Activated B cell treated with CpG ODN at 0.5 μM for 24 hours (primary cell): ENCODE results near the gene FBXO10. TPM values are rescaled to one million over a fixed set of nuclear protein-coding genes. Genes with fewer than 3 reads are reported as not detected.
"Not testable (repeated sequence)": the region's sequence is repeated elsewhere in the genome, so short reads cannot be mapped to it uniquely, and the experiment has no call there.

ENCODE experiments used
- ATAC-seq: fragments of 200-7000 bp; cut with Tn5 transposase; one replicate; pipeline ENCODE4 v1.10.0; 2021; ENCODE audit warnings: low read depth, mild to moderate bottlenecking, moderate library complexity
- CTCF ChIA-PET: fragments of 350-600 bp; sonication (Branson Sonifier 250); formaldehyde crosslinking; loops from one replicate; lab custom pipeline; 2021; ENCODE audit warnings: antibody characterized with exemption; lab: Charles Lee
- POLR2A ChIA-PET: fragments of 350-600 bp; sonication (Branson Sonifier 250); formaldehyde crosslinking; loops from one replicate; lab custom pipeline; 2021; ENCODE audit warnings: antibody characterized with exemption; lab: Charles Lee
- DNase-seq: peaks from one replicate; pipeline ENCODE4 v3.0.0; 2022
- H3K27ac Mint-ChIP-seq: one replicate; pipeline ENCODE4 v1.8.0; 2020; ENCODE audit warnings: mixed read lengths
- H3K27me3 Mint-ChIP-seq: one replicate; pipeline ENCODE4 v1.8.0; 2021; ENCODE audit warnings: mixed read lengths
- H3K36me3 Mint-ChIP-seq: one replicate; pipeline ENCODE4 v1.8.0; 2021; ENCODE audit warnings: low read depth, mixed read lengths
- H3K4me1 Mint-ChIP-seq: one replicate; pipeline ENCODE4 v1.8.0; 2021; ENCODE audit warnings: mixed read lengths
- H3K4me3 Mint-ChIP-seq: one replicate; pipeline ENCODE4 v1.8.0; 2020; ENCODE audit warnings: mild to moderate bottlenecking, mixed read lengths
- H3K9me3 Mint-ChIP-seq: one replicate; pipeline ENCODE4 v1.8.0; 2020; ENCODE audit warnings: mixed read lengths
- intact Hi-C: fragments of 100-400 bp; cut with micrococcal nuclease; formaldehyde crosslinking; loops from one replicate; pipeline ENCODE4 v1.15.1; 2024
- total RNA-seq: library from RNA; stranded (reverse); gene quantifications from 2 replicates; pipeline ENCODE4 v1.2.3, GENCODE V29; 2022
- TF ChIP-seq, protein P1 (sequence below): fragments of 200-600 bp; IDR thresholded peaks from one replicate; pipeline ENCODE4 v1.8.0; 2022; ENCODE audit warnings: antibody characterized with exemption, mild to moderate bottlenecking

FBXO10 gene
- total RNA-seq, 1 donor from 2014 or later: 39.4 TPM

GRCh38 chr9:37609735-37610397 lies 33.7 kb upstream of the FBXO10 start:
- H3K36me3 Mint-ChIP-seq: no peaks in the 10 kb centered on the region
- no peak for ATAC-seq
- CTCF ChIA-PET: no interaction called here

DNA sequence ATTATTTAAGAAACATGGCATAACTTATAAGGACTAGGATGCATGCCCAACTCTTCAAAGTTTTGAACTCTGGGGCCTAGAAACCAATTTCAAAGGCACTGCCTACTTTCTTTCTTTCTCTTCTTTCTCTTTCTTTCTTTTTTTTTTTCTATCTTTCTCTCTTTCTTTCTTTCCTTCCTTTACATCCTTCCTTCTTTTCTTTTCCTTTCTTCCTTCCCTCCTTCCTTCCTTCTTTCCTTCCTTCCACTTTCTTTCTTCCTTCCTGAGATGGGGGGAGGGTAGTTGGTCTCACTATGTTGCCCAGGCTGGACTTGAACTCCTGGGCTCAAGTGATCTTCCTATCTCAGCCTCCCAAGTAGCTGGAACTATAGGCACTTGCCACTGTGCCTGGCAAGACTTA lies 32.1 kb upstream of the FBXO10 start:
- H3K4me1 Mint-ChIP-seq: no peaks in the 10 kb centered on the region
- intact Hi-C loops: no loop called here
- no peak overlapping the region for H3K4me3 Mint-ChIP-seq
- H3K27me3 Mint-ChIP-seq: peaks cover 20% of the 10 kb centered on the region
- CTCF ChIA-PET: no interaction called here
- H3K27ac Mint-ChIP-seq: no peak overlapping the region
- ATAC-seq (no peak), DNase-seq (no peak)
- H3K9me3 Mint-ChIP-seq: no peaks in the 10 kb centered on the region
- POLR2A ChIA-PET: no interaction called here
- TF ChIP-seq, protein P1, sequence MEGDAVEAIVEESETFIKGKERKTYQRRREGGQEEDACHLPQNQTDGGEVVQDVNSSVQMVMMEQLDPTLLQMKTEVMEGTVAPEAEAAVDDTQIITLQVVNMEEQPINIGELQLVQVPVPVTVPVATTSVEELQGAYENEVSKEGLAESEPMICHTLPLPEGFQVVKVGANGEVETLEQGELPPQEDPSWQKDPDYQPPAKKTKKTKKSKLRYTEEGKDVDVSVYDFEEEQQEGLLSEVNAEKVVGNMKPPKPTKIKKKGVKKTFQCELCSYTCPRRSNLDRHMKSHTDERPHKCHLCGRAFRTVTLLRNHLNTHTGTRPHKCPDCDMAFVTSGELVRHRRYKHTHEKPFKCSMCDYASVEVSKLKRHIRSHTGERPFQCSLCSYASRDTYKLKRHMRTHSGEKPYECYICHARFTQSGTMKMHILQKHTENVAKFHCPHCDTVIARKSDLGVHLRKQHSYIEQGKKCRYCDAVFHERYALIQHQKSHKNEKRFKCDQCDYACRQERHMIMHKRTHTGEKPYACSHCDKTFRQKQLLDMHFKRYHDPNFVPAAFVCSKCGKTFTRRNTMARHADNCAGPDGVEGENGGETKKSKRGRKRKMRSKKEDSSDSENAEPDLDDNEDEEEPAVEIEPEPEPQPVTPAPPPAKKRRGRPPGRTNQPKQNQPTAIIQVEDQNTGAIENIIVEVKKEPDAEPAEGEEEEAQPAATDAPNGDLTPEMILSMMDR: no peak
- H3K36me3 Mint-ChIP-seq: no peaks in the 10 kb centered on the region

More at GRCh38 chr9:37609735-37610397, 33.7 kb upstream of the FBXO10 start:
- intact Hi-C loops: no loop called here
- Mint-ChIP-seq H3K4me1 (no peaks in the 10 kb centered on the region), H3K27ac (no peak overlapping the region), H3K27me3 (peaks cover 13% of the 10 kb centered on the region), H3K9me3 (no peaks in the 10 kb centered on the region), H3K4me3 (no peak overlapping the region)
- TF ChIP-seq, protein P1: no peak
- no peak for DNase-seq
- POLR2A ChIA-PET: interaction anchor here (0.6 kb wide), 1 partner anchor 17 kb away, joined by 7 read pairs; no protein-coding TSS in a partner anchor

DNA sequence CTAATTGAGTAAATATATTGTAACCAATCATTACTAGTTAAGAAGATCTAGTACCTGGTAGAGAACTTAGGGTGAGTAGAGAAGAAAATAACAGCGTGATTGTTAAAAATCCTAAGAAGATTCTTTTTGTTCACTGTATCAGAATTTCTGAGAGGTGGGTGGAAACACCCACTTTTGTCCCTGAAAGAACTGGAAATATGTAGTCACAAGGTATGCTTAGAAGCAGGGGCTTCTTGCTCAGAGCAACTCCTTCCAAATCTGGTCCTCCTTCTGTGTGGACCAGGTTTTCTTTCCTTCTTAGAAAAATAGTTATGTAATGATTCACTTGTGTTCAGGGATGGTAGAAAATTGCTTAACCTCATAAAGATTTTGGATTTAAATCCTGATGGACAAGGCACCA lies 28.1 kb upstream of the FBXO10 start:
- DNase-seq: no peak
- TF ChIP-seq, protein P1: no peak
- Mint-ChIP-seq H3K27ac (no peak overlapping the region), H3K9me3 (no peaks in the 10 kb centered on the region), H3K27me3 (peaks cover 29% of the 10 kb centered on the region), H3K4me3 (no peak overlapping the region), H3K36me3 (no peaks in the 10 kb centered on the region), H3K4me1 (no peaks in the 10 kb centered on the region)
- intact Hi-C loops: no loop called here
- CTCF ChIA-PET: no interaction called here
- POLR2A ChIA-PET: no interaction called here
- ATAC-seq: no peak

- ChIA-PET CTCF (interaction anchor here (0.9 kb wide), 1 partner anchor 9 kb away, joined by 3 read pairs; no protein-coding TSS in a partner anchor), POLR2A (no interaction called here)
- intact Hi-C loops: no loop called here
- ATAC-seq: no peak
- H3K9me3 Mint-ChIP-seq: no peaks in the 10 kb centered on the region
- H3K4me1 Mint-ChIP-seq: no peaks in the 10 kb centered on the region
- TF ChIP-seq, protein P1: no peak
- no peak overlapping the region for H3K4me3 Mint-ChIP-seq
- H3K27ac Mint-ChIP-seq: no peak overlapping the region
- DNase-seq: no peak
- no peaks in the 10 kb centered on the region for H3K36me3 Mint-ChIP-seq
- H3K27me3 Mint-ChIP-seq: peaks cover 31% of the 10 kb centered on the region
Observed at GRCh38 chr9:37602817-37603216, 26.6 kb upstream of the FBXO10 start.

- H3K4me3 Mint-ChIP-seq, intact Hi-C loops, H3K27ac Mint-ChIP-seq, DNase-seq, H3K9me3 Mint-ChIP-seq, H3K4me1 Mint-ChIP-seq, POLR2A ChIA-PET, H3K36me3 Mint-ChIP-seq, ATAC-seq: not testable (repeated sequence)
- peaks cover 28% of the 10 kb centered on the region for H3K27me3 Mint-ChIP-seq
- CTCF ChIA-PET: interaction anchor here (0.9 kb wide), 1 partner anchor 8 kb away, joined by 3 read pairs; no protein-coding TSS in a partner anchor
Observed at GRCh38 chr9:37602061-37602460, 25.9 kb upstream of the FBXO10 start.
